HG02943 (cell line): ENCODE data around the gene SNU13.
"Not testable (repeated sequence)": the region's sequence is repeated elsewhere in the genome, so short reads cannot be mapped to it uniquely, and the experiment has no call there.

ENCODE experiments used
- ATAC-seq: cut with Tn5 transposase; IDR thresholded peaks from one replicate; pipeline ENCODE4 v1.9.1; 2021; ENCODE audit warnings: mild to moderate bottlenecking, low read depth, moderate library complexity; ENCODE audit not compliant: unreplicated experiment

SNU13 gene

DNA sequence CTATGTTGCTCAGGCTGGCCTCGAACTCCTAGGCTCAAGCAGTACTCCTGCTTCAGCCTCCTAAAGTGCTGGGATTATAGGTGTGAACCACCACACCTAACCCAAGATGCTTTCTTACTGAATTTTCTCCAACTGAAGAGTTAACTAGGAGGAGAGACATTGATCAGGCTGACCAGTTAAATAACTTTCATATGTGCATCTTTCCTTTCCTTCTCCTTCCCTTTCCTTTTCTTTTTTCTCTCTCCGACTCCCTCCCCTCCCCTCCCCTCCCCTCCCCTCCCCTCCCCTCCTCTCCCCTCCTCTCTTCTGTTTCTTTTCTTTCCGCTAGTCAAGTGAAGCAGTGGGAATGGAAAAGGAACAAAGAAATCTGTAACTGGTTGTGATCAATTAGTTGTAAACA lies 40.9 kb downstream of the SNU13 start:
- ATAC-seq, result no peak

DNA sequence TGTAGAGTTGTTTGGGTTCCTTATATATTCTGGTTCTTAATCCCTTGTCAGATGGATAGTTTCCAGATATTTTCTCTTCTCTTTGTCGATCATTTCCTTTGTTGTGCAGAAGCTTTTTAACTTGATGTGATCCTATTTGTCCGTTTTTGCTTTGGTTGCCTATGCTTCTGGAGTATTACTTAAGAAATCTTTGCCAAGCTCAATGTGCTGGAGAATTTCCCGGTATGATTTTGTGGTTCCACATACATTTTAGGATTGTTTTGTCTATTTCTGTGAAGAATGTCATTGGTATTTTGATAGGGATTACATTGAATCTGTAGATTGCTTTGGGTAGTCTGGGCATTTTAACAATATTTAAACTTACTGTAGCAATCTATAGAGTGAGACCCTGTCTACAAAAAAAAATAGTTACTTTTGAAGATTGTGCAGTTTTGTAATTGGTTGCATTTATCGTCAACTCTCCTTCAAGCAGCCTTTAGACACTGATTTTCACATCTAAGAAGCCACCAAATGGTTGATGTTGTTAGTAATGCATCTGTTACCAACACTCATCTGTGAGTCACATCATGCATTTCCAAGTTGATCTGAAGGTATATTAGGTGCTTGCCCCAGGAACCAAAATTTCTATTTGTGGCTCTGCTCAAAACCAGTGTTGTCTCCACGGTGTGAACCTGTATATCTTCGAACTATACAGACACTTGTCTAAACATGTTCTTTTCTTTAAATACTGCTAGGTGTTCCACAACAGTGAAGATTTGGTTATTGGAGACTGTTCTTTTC lies 46.1 kb downstream of the SNU13 start:
- ATAC-seq, result no peak

DNA sequence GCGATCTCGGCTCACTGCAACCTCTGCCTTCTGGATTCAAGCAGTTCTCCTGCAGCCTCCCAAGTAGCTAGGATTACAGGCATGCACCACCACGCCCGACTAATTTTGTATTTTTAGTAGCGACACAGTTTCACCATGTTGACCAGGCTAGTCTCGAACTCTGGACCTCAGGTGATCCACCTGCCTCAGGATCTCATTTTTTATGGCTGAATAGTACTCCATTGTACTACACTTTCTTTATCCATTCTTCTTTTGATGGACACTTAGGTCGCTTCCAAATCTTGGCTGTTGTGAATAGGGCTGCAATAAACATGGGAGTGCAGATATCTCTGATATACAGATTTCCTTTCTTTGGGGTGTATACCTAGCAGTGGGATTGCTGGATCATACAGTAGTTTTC lies 46.8 kb downstream of the SNU13 start:
- ATAC-seq, result no peak

DNA sequence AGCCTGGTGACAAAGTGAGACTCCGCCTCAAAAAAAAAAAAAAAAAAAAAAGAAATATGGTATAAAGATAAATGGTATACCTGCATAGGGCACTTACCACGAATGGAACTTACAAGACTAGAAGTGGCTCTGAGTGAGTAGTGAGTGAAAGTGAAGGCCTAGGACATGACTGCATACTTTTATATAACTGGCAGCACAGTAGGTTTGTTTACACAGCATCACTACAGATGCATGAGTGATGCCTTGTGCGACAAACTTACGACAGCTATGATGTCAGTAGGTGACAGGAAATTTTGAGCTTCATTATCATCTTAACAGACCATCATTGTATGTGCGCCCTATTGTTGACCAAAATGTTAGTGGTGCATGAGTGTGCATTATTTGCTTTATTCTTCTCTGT lies 49.9 kb downstream of the SNU13 start:
- no peak for ATAC-seq

DNA sequence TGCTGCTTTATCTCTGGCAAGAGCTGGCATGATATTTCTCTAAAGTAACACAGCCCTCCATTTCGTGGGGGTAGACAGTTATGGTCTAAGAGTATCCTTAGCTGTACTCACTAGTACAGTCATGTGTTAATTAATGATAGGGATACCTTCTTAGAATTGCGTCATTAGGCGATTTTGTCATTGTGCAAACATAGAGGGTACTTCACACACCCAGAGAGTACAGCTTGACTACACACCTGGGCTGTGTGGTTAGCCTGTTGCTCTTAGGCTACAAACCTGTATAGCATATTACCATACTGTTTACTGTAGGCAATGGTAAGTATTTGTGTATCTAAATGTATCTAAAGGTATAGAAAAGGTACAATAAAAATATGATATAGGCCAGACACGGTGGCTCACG lies 50.5 kb downstream of the SNU13 start:
- ATAC-seq, result no peak

DNA sequence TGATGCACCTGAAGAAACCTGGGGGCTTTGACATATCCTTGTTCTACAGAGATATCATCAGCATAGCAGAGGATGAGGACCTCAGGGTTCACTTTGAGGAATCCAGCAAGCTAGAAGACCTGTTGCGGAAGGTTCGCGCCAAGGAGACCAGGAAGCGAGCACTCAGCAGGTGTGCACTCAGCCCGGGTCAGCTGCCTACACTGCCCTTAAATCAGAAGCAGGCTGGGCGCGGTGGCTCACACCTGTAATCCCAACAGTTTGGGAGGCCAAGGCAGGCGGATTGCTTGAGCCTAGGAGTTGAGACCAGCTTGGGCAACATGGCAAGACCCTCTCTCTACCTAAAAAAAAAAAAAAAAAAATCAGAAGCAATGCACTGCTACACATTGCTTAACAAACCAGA lies 51.0 kb downstream of the SNU13 start:
- ATAC-seq, result not testable (repeated sequence)

DNA sequence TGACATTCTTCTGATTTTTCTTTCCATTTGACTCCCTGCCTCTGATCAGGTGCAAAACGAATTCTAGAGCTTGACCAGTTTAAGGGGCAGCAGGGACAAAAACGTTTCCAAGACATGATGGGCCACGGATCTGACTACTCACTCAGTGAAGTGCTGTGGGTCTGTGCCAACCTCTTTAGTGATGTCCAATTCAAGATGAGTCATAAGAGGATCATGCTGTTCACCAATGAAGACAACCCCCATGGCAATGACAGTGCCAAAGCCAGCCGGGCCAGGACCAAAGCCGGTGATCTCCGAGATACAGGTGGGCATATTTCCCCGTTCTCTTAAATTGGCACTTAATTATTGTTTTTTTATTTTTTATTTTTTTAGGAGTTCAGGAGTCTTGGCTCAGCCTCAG lies 52.2 kb downstream of the SNU13 start:
- ATAC-seq, result no peak

DNA sequence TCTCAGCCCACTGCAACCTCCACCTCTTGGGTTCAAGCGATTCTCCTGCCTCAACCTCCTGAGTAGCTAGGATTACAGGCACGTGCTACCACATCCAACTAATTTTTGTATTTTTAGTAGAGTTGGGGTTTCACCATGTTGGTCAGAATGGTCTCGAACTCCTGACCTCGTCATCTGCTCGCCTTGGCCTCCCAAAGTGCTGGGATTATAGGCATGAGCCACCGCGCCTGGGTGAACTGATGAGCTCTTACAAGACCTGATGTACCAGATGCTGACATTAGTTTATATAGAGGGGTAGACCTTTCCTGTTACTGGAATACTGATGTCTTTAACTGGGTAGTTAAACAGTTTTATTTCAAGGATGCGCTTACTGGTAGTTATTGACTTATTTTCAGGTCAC lies 54.1 kb downstream of the SNU13 start:
- not testable (repeated sequence) for ATAC-seq

DNA sequence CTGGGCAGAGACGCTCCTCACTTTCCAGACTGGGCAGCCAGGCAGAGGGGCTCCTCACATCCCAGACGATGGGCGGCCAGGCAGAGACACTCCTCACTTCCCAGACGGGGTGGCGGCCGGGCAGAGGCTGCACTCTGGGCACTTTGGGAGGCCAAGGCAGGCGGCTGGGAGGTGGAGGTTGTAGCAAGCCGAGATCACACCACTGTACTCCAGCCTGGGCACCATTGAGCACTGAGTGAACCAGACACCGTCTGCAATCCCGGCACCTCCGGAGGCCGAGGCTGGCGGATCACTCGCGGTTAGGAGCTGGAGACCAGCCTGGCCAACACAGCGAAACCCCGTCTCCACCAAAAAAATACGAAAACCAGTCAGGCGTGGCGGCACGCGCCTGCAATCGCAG lies 57.1 kb downstream of the SNU13 start:
- not testable (repeated sequence) for ATAC-seq

DNA sequence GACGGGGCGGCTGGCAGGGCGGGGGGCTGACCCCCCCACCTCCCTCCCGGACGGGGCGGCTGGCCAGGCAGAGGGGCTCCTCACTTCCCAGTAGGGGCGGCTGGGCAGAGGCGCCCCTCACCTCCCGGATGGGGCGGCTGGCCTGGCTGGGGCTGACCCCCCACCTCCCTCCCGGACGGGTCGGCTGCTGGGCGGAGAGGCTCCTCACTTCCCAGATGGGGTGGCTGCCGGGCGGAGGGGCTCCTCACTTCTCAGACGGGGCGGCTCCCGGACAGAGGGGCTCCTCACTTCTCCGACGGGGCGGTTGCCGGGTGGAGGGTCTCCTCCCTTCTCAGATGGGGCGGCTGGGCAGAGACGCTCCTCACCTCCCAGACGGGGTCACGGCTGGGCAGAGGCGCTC lies 57.6 kb downstream of the SNU13 start:
- not testable (repeated sequence) for ATAC-seq

DNA sequence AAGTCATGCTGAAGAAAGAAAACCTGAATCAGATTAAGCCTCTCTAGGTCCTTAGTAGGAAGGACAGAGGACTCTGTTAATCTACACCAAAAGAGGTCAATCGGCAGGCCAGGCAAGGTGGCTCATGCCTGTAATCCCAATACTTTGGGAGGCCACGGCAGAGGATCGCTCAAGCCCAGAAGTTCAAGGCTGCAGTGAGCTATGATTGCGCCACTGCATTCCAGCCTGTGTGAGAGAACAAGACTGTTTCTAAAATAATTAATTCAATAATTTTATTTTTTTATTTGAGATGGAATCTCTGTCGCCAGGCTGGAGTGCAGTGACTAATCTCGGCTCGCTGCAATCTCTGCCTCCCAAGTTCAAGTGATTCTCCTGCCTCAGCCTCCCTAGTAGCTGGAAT lies 63.1 kb downstream of the SNU13 start:
- no peak for ATAC-seq
